OCI-LY3 (cell line): Measurements from ENCODE around the gene HNRNPF.

ENCODE experiments used
- H2AFZ ChIP-seq: fragments of 200-600, 300-600 bp; shearing (Covaris generic); 2 replicates; pipeline ENCODE4 v1.6.0; 2014; ENCODE audit warnings: antibody characterized with exemption, low read depth, low read length
- H3K27ac ChIP-seq: fragments of 200-600, 300-600 bp; sonication (generic); 2 replicates; pipeline ENCODE4 v1.5.1; 2014; ENCODE audit warnings: mild to moderate bottlenecking, low read length, moderate library complexity, mixed read lengths
- H3K27me3 ChIP-seq: fragments of 200-600, 300-600 bp; sonication (generic); 2 replicates; pipeline ENCODE4 v1.6.1; 2014; ENCODE audit warnings: low read depth, low read length, mixed read lengths
- H3K36me3 ChIP-seq: fragments of 200-600, 300-600 bp; sonication (generic); replicated peaks from 2 replicates; pipeline ENCODE3; 2014; ENCODE audit warnings: low read depth, low read length, mixed read lengths
- H3K4me1 ChIP-seq: fragments of 300-600, 200-600 bp; sonication (generic); 2 replicates; pipeline ENCODE4 v1.6.1; 2014; ENCODE audit warnings: low read length, mixed read lengths
- H3K4me2 ChIP-seq: fragments of 200-600, 300-600 bp; sonication (generic); 2 replicates; pipeline ENCODE4 v1.6.1; 2014; ENCODE audit warnings: low read length, mixed read lengths
- H3K4me3 ChIP-seq: fragments of 300-600, 200-600 bp; sonication (generic); 2 replicates; pipeline ENCODE4 v1.5.1; 2014; ENCODE audit warnings: antibody characterized with exemption, mild to moderate bottlenecking, low read length, moderate library complexity
- H3K79me2 ChIP-seq: fragments of 300-600, 200-600 bp; shearing (Covaris generic); 2 replicates; pipeline ENCODE4 v1.6.1; 2014; ENCODE audit warnings: mild to moderate bottlenecking, low read length, mixed read lengths
- H3K9ac ChIP-seq: fragments of 300-600, 200-600 bp; shearing (Covaris generic); 2 replicates; pipeline ENCODE4 v1.6.0; 2014; ENCODE audit warnings: mild to moderate bottlenecking, low read length, moderate library complexity
- H3K9me3 ChIP-seq: fragments of 200-600, 300-600 bp; shearing (Covaris generic); 2 replicates; pipeline ENCODE4 v1.6.1; 2014; ENCODE audit warnings: low read length, mixed read lengths; ENCODE audit not compliant: insufficient read depth
- H4K20me1 ChIP-seq: fragments of 200-600, 300-600 bp; sonication (generic); 2 replicates; pipeline ENCODE4 v1.6.1; 2016; ENCODE audit warnings: low read length, mixed read lengths; ENCODE audit not compliant: insufficient read depth
- CTCF ChIP-seq: fragments of 200-600, 300-600 bp; sonication (generic); IDR thresholded peaks from 2 replicates; pipeline ENCODE4 v1.5.1; 2014; ENCODE audit warnings: antibody characterized with exemption, low read length, low read depth
- EZH2phosphoT487 ChIP-seq: fragments of 200-600 bp; shearing (Covaris generic); IDR thresholded peaks from 2 replicates; pipeline ENCODE4 v1.6.1; 2018; ENCODE audit warnings: antibody characterized with exemption, mixed run types, low read depth

HNRNPF gene

DNA sequence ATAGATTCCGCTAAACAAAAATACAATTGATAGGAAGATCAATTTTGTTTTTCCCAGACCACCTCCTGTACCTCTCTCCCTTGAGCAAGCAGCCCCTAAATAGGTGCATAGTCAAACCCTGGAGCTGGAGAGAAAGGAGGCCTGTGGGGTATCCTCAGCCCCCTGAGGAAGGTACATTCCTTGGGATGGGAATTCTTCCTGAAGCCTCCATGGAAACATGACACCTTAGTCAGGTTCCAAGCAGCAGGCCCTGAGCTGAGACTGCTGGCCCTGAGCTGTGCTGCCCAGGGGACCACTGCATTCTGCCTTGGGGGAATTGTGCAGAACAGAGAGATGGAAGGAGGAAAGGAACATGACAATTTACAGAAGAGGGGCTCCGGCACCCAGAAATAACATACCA lies 7.4 kb downstream of the HNRNPF start:
- H2AFZ ChIP-seq = no peak overlapping the region
- peaks cover 99% of the 10 kb centered on the region for H3K79me2 ChIP-seq
- H3K9ac ChIP-seq = no peak overlapping the region
- H3K27ac ChIP-seq = no peak overlapping the region
- 0 out of 2 replicates have a peak overlapping the region, but pooled peaks have one; percentile 31 for H3K4me3 ChIP-seq
- no peak for TF ChIP-seq EZH2phosphoT487
- TF ChIP-seq CTCF = no peak
- no peaks in the 10 kb centered on the region for H3K9me3 ChIP-seq
- peaks cover 67% of the 10 kb centered on the region for H3K4me1 ChIP-seq
- peaks cover 29% of the 10 kb centered on the region for H3K36me3 ChIP-seq
- no peaks in the 10 kb centered on the region for H3K27me3 ChIP-seq
- peak overlapping the region; percentile 98 for H3K4me2 ChIP-seq
- peaks cover 78% of the 10 kb centered on the region for H4K20me1 ChIP-seq

GRCh38 chr10:43399320-43400310 lies 9.4 kb downstream of the HNRNPF start:
- peaks cover 71% of the 10 kb centered on the region for H4K20me1 ChIP-seq
- no peak overlapping the region for H3K9ac ChIP-seq
- peak overlapping the region; percentile 96; the same call in 1 of the 2 replicates for H3K4me3 ChIP-seq
- H3K27me3 ChIP-seq = no peaks in the 10 kb centered on the region
- no peaks in the 10 kb centered on the region for H3K9me3 ChIP-seq
- H3K4me2 ChIP-seq = peak overlapping the region; percentile 84
- H3K36me3 ChIP-seq = peaks cover 37% of the 10 kb centered on the region
- H3K79me2 ChIP-seq = peaks cover 99% of the 10 kb centered on the region
- peak overlapping the region; percentile 92 for H3K27ac ChIP-seq
- no peak overlapping the region for H2AFZ ChIP-seq
- H3K4me1 ChIP-seq = peaks cover 72% of the 10 kb centered on the region
- TF ChIP-seq EZH2phosphoT487 (no peak), CTCF (no peak)

DNA sequence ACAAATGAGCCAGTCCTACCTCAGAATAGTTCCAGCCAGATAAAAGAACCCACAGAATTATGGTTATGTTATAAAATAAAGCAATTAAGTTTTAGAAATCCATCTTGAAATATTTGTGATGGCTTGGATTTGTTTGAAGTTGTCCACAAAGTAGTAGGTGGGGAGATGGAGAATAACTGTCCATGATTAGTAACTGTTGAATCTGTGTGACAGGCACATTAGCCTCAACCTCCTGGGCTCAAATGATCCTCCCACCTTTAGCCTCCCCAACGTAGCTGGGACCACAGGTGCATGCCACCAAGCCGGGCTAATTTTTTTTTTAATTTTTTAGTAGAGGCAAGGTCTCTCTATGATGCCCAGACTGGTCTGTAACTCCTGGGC lies 10.1 kb downstream of the HNRNPF start:
- Histone ChIP-seq H3K27ac (peak overlapping the region; percentile 92), H3K4me3 (peak overlapping the region; percentile 96), H3K36me3 (peaks cover 44% of the 10 kb centered on the region), H4K20me1 (peaks cover 71% of the 10 kb centered on the region), H3K79me2 (peaks cover 99% of the 10 kb centered on the region), H2AFZ (no peak overlapping the region), H3K4me2 (peak overlapping the region; percentile 84), H3K27me3 (no peaks in the 10 kb centered on the region), H3K9ac (0 out of 2 replicates have a peak overlapping the region, but pooled peaks have one; percentile 99), H3K9me3 (no peaks in the 10 kb centered on the region), H3K4me1 (peaks cover 72% of the 10 kb centered on the region)
- TF ChIP-seq EZH2phosphoT487 (no peak), CTCF (no peak)

DNA sequence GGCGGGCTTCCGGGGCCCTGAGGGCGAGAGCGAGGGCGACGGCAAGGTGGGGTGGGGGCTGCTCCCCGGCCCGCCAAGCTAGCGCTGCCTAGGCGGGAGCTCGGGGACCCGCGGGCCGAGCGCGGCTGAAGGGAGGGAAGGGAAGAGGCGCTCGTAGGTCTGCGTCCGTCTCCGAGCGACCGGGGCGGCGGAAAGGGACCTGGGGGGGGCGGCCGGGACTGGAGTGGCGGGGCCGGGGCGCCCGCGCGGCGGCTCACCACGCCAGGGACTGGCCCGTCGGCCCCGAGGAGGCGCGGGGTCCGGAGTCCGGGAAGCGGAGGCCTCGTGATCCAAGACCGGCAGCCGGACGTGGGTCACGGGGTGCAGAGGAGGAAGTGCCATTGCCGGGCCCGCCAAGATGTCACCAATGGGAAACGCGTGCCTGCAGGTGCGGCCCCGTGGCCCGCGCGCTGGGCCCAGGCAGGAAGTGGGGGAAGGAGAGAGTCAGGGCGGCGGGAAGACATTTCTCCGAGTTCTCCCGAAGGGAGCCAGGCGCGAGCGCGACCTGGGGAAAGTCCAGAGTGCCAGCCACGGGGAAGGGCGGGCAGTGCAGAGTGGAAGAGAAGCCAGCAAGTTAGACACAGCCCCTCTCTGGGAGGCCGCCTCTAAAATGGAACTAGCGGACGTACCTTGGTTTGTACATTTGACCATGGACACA lies 11.9 kb downstream of the HNRNPF start:
- H3K4me2 ChIP-seq = peak overlapping the region; percentile 84
- peaks cover 99% of the 10 kb centered on the region for H3K79me2 ChIP-seq
- peak overlapping the region; percentile 99 for H3K9ac ChIP-seq
- H3K27me3 ChIP-seq = no peaks in the 10 kb centered on the region
- no peak overlapping the region for H2AFZ ChIP-seq
- peaks cover 63% of the 10 kb centered on the region for H4K20me1 ChIP-seq
- H3K36me3 ChIP-seq = peaks cover 50% of the 10 kb centered on the region
- peak overlapping the region; percentile 92 for H3K27ac ChIP-seq
- H3K9me3 ChIP-seq = no peaks in the 10 kb centered on the region
- peaks cover 54% of the 10 kb centered on the region for H3K4me1 ChIP-seq
- no peak for TF ChIP-seq CTCF
- no peak for TF ChIP-seq EZH2phosphoT487
- H3K4me3 ChIP-seq = peak overlapping the region; percentile 96
